Fibroblast of lung (primary cell): ENCODE data around the gene POC1B.

Source experiments
- EZH2 ChIP-seq: IDR thresholded peaks from 2 replicates; pipeline ENCODE4 v1.5.1; 2012; ENCODE audit warnings: low read length, control low read depth, mild to moderate bottlenecking; ENCODE audit errors: missing control alignments
- TF ChIP-seq, protein P1 (sequence below), 2 donors: IDR thresholded peaks in 1 of 2; conservative IDR thresholded peaks in 1 of 2; 1 replicate in 1 of 2; 2 replicates in 1 of 2; pipeline ENCODE4 v1.5.1; 2011 to 2012; ENCODE audit warnings: low read length in 2 of 2, control low read depth in 1 of 2, inconsistent platforms in 1 of 2, low read depth in 1 of 2, mild to moderate bottlenecking in 1 of 2

DNA sequence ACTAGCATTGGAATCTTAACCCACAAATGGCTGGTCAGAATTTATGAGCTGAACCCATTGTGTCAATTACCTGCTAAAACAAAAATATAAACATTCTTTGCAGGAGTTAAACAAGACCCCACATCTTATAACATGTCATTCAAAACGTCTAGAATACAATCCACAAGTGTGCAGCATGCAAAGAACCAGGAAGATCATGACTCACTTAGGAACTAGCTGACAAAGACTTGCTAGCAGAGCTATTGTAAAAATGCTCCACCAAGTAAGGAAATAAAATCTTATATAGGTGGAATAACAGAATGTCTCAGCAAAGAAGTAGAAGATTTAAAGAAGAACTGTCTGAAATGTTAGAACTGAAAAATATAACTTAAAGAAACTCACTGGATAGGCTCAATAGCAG is 26.5 kb upstream of the POC1B start:
- TF ChIP-seq, protein P1, sequence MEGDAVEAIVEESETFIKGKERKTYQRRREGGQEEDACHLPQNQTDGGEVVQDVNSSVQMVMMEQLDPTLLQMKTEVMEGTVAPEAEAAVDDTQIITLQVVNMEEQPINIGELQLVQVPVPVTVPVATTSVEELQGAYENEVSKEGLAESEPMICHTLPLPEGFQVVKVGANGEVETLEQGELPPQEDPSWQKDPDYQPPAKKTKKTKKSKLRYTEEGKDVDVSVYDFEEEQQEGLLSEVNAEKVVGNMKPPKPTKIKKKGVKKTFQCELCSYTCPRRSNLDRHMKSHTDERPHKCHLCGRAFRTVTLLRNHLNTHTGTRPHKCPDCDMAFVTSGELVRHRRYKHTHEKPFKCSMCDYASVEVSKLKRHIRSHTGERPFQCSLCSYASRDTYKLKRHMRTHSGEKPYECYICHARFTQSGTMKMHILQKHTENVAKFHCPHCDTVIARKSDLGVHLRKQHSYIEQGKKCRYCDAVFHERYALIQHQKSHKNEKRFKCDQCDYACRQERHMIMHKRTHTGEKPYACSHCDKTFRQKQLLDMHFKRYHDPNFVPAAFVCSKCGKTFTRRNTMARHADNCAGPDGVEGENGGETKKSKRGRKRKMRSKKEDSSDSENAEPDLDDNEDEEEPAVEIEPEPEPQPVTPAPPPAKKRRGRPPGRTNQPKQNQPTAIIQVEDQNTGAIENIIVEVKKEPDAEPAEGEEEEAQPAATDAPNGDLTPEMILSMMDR (conservative IDR thresholded peaks at IDR 0.05 in 1 of 2, IDR thresholded peaks at IDR 0.05 in 1 of 2; ENCODE audit: low read depth in 1 of 2, low read length in 2 of 2) = no peak
- TF ChIP-seq EZH2 = no peak
